HL-60 (cell line): ENCODE results near the gene RPL35.

Experiments used
- DNase-seq, 2 experiments: peaks; one replicate each; pipeline ENCODE4 v3.0.0-alpha.2; 2010 to 2020; ENCODE audit warnings: low read depth in 1 of 2, low spot score in 1 of 2
- H3K27ac ChIP-seq: fragments of 250-450 bp; sonication (Bioruptor Pico); replicated peaks from 2 replicates; pipeline ENCODE4 v1.5.1; 2020; ENCODE audit warnings: mild to moderate bottlenecking, moderate library complexity
- H3K27me3 ChIP-seq: fragments of 250-450 bp; sonication (Bioruptor Pico); 2 replicates; pipeline ENCODE4 v1.5.1; 2021; ENCODE audit warnings: mild to moderate bottlenecking, moderate library complexity; ENCODE audit not compliant: insufficient read depth, poor library complexity, severe bottlenecking
- H3K4me3 ChIP-seq: replicated peaks from 2 replicates; pipeline ENCODE4 v1.5.1; 2011; ENCODE audit warnings: mild to moderate bottlenecking, control low read depth, low read length; ENCODE audit not compliant: insufficient read depth
- CTCF ChIP-seq: IDR thresholded peaks from one replicate; pipeline ENCODE4 v1.5.1; 2011; ENCODE audit warnings: low read length, control low read depth, inconsistent platforms; ENCODE audit not compliant: insufficient read depth
- GABPA ChIP-seq: IDR thresholded peaks from 2 replicates; pipeline ENCODE4 v1.6.1; 2012; ENCODE audit warnings: low read depth
- POLR2AphosphoS5 ChIP-seq: IDR thresholded peaks from 2 replicates; pipeline ENCODE4 v1.6.1; 2012; ENCODE audit warnings: low read depth
- REST ChIP-seq: IDR thresholded peaks from 2 replicates; pipeline ENCODE4 v1.6.1; 2012; ENCODE audit warnings: low read depth; ENCODE audit not compliant: insufficient replicate concordance
- SPI1 ChIP-seq: IDR thresholded peaks from 2 replicates; pipeline ENCODE4 v1.6.1; 2012; ENCODE audit warnings: low read depth, mild to moderate bottlenecking, borderline replicate concordance

Gene RPL35

DNA sequence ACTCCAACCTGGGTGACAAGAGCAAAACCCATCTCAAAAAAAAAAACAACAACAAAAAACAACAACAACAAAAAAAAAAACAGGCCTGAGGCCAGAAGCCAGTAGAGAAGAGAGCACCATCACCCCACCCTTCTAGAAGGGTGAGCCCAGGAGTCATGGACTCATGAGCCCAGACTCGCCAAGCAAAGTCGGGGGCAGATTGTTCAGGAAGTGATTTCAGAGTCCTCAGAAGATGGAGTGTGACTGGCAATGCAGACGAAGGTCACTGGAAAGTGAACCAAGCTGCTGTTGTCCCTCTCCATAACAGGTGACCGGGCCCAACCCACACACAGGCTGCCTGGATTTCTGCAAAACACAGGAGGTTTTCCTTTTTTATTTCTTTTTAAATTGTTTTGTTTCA lies 17.5 kb downstream of the RPL35 start:
- no peak for DNase-seq
- Histone ChIP-seq H3K27me3 (no peaks in the 10 kb centered on the region), H3K27ac (no peak overlapping the region), H3K4me3 (no peak overlapping the region)
- TF ChIP-seq REST (no peak), SPI1 (no peak), CTCF (no peak), GABPA (no peak), POLR2AphosphoS5 (no peak)

DNA sequence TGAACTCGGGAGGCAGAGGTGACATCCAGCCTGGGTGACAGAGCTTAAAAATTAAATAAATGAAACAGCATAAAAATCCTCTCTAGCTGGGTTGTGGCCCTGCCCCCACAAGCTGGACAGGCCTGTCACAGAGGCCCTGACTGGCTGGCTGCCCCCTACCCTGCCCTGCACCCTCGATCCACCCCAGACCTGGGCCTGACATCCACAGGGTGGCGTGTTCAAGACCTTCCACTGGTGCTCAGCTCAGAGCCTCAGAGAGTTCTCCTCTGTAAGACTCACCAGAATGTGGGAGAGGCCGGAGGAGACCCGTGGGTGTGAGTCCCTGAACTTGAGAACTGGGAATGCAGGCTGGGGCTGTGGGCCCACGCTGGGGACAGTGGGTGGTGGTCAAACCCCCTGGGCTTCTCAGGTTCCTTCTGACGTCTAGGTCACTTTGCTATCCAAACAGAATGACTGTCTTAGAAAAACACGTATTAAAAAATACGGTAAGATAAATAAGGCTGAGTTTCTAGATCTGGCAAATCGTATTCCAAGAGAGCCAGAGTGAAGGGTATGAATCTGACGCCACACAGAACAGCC lies 18.2 kb downstream of the RPL35 start:
- TF ChIP-seq POLR2AphosphoS5 = no peak
- no peak for TF ChIP-seq GABPA
- no peak for TF ChIP-seq SPI1
- TF ChIP-seq REST = no peak
- no peak for TF ChIP-seq CTCF
- H3K27ac ChIP-seq = no peak overlapping the region
- no peak for DNase-seq
- no peak overlapping the region for H3K4me3 ChIP-seq
- no peaks in the 10 kb centered on the region for H3K27me3 ChIP-seq

- TF ChIP-seq SPI1 = no peak
- TF ChIP-seq REST = no peak
- TF ChIP-seq GABPA = no peak
- TF ChIP-seq CTCF = no peak
- no peak for TF ChIP-seq POLR2AphosphoS5
- H3K4me3 ChIP-seq = no peak overlapping the region
- H3K27me3 ChIP-seq = peaks cover 2% of the 10 kb centered on the region
- no peak for DNase-seq
- H3K27ac ChIP-seq = no peak overlapping the region
These were observed 20.5 kb downstream of the RPL35 start for GRCh38 chr9:124841075-124841821.
